ENCODE results near the gene LRIG1. TPM values are rescaled to one million over a fixed set of nuclear protein-coding genes. Genes with fewer than 3 reads are reported as not detected.

LRIG1 gene
- total and polyA plus RNA-seq, 10 of the 15 experiments (the other 5 are each of a cell fraction or from before 2014, with no cell fraction given): 0.84 to 16.4 (median 8.1) TPM

GRCh38 chr3:66405701-66406091, 95.1 kb downstream of the LRIG1 start:
- POLR2A ChIA-PET: interaction anchor here (0.5 kb wide), 1 partner anchor 8 kb away, joined by 4 read pairs; no protein-coding TSS in a partner anchor
- SMC1A ChIA-PET (ENCODE audit: uncharacterized antibody, unreplicated experiment): interaction anchor here (1.0 to 5.3 kb wide), 3 partner anchors 12 to 416 kb away, joined by 3 to 29 read pairs (median 25); no protein-coding TSS in a partner anchor
- DNase-seq (ENCODE audit: low read depth, low spot score) (no peak), ATAC-seq (no peak), FAIRE-seq (no peak)
- Histone ChIP-seq H4K20me1 (ENCODE audit: control insufficient read depth, insufficient read depth) (no peaks in the 10 kb centered on the region), H3K4me1 (ENCODE audit: control insufficient read depth, insufficient read depth, low read length) (no peaks in the 10 kb centered on the region), H3K79me2 (ENCODE audit: control insufficient read depth, insufficient read depth, low read length) (no peaks in the 10 kb centered on the region), H3K9me3 (replicated peaks; ENCODE audit: control insufficient read depth, insufficient read depth, low read length) (no peaks in the 10 kb centered on the region), H2AFZ (ENCODE audit: control insufficient read depth, low read depth, low read length) (no peak overlapping the region), H3K36me3 (ENCODE audit: control insufficient read depth in 2 of 2, insufficient read depth in 2 of 2, low read length in 1 of 2) (no peaks in the 10 kb centered on the region; a peak in 1 of 4 replicates), H3K27me3 (replicated peaks in 1 of 2; ENCODE audit: control insufficient read depth in 2 of 2, insufficient read depth in 2 of 2, low read length in 1 of 2) (no peaks in the 10 kb centered on the region; a peak in 1 of 4 replicates), H3K9ac (ENCODE audit: control insufficient read depth, insufficient read depth, low read length) (no peak overlapping the region), H3K27ac (ENCODE audit: control insufficient read depth, insufficient read depth) (no peak overlapping the region), H3K4me2 (ENCODE audit: control insufficient read depth, insufficient read depth) (no peak overlapping the region), H3K4me3 (no peak overlapping the region)
- intact Hi-C loops (cut with micrococcal nuclease; ENCODE audit: unreplicated experiment) (loop anchor here (5.0 kb wide), 1 partner anchor 128 kb away; no protein-coding TSS in a partner anchor), in situ Hi-C loops (cut with MboI) (loop anchor here (5.0 kb wide), 1 partner anchor 412 kb away; no protein-coding TSS in a partner anchor)
- TF ChIP-seq POLR2AphosphoS2 (IDR thresholded peaks at IDR 0.05; ENCODE audit: low read depth, low read length) (no peak), PKNOX1 (IDR thresholded peaks at IDR 0.05) (no peak), MLLT1 (IDR thresholded peaks at IDR 0.05) (no peak), CREM (IDR thresholded peaks at IDR 0.05; ENCODE audit: low read depth) (no peak), ATF2 (IDR thresholded peaks at IDR 0.05; ENCODE audit: low read length) (no peak), MEF2A (IDR thresholded peaks at IDR 0.05; ENCODE audit: insufficient read depth, low read depth, low read length) (no peak), E4F1 (IDR thresholded peaks at IDR 0.05; ENCODE audit: borderline replicate concordance, partially characterized antibody) (no peak), SKIL (IDR thresholded peaks at IDR 0.05; ENCODE audit: low read depth, poor library complexity, severe bottlenecking) (no peak), NR2F1 (conservative IDR thresholded peaks at IDR 0.05) (no peak), YY1 (IDR thresholded peaks at IDR 0.05; ENCODE audit: low read depth, low read length) (no peak)
- 62% methylated on average over 11 of the region's 11 CpGs for WGBS (ENCODE audit: insufficient coverage, insufficient replicate concordance, low lambda C conversion rate, missing lambda C conversion rate)
- BruUV-seq (replicated peaks): no TSS peak
- CTCF ChIA-PET: interaction anchor here (0.9 to 10.7 kb wide), 6 partner anchors 19 to 413 kb away, joined by 3 to 149 read pairs (median 4); no protein-coding TSS in a partner anchor
- RAD21 ChIA-PET (ENCODE audit: unreplicated experiment): interaction anchor here (1.0 to 3.3 kb wide), 3 partner anchors 130 to 411 kb away, joined by 4 to 23 read pairs (median 4); no protein-coding TSS in a partner anchor
